GM12872 (cell line): ENCODE results near the gene STAG1.

Source experiments
- CTCF ChIP-seq: IDR thresholded peaks from 3 replicates; pipeline ENCODE4 v1.5.1; 2011; ENCODE audit warnings: low read depth, mild to moderate bottlenecking, low read length, moderate library complexity; ENCODE audit not compliant: insufficient read depth

The STAG1 gene

GRCh38 chr3:136351905-136352304 lies 400.3 kb downstream of the STAG1 start:
- no peak for TF ChIP-seq CTCF

GRCh38 chr3:136351351-136351750 lies 400.8 kb downstream of the STAG1 start:
- TF ChIP-seq CTCF, result no peak

- no peak for TF ChIP-seq CTCF
Observed at GRCh38 chr3:136350557-136350956, 401.6 kb downstream of the STAG1 start.

- no peak for TF ChIP-seq CTCF
Observed at GRCh38 chr3:136350132-136350531, 402.0 kb downstream of the STAG1 start.

GRCh38 chr3:136346486-136346885 lies 405.7 kb downstream of the STAG1 start:
- no peak for TF ChIP-seq CTCF

- TF ChIP-seq CTCF, result no peak
Observed at GRCh38 chr3:136343873-136344555, 408.2 kb downstream of the STAG1 start.

GRCh38 chr3:136343446-136343845 lies 408.7 kb downstream of the STAG1 start:
- no peak for TF ChIP-seq CTCF
